Stimulated activated CD4-positive, alpha-beta T cell treated with anti-CD3 and anti-CD28 coated beads, Interleukin-2, amount 100 ng/mL, for 48 hours (primary cell): ENCODE measurements around the gene RNF115.
A peak's percentile ranks its signal among the peaks of the same experiment; 100 is the strongest.

Experiments
- DNase-seq, 2 donors: peaks; one replicate each; pipeline ENCODE4 v3.0.0-alpha.2; 2020

The RNF115 gene

GRCh38 chr1:145692785-145693443, 131.0 kb downstream of the RNF115 start:
- DNase-seq = no peak

- peak in 1 of 2 donors; percentile 5 for DNase-seq
These were observed 133.0 kb downstream of the RNF115 start for GRCh38 chr1:145690587-145691558.

- no peak for DNase-seq
These were observed 134.0 kb downstream of the RNF115 start for GRCh38 chr1:145689922-145690321.

GRCh38 chr1:145688924-145689323, 135.0 kb downstream of the RNF115 start:
- no peak for DNase-seq
